GM23338 (cell line): ENCODE measurements around the gene B3GALT2. TPM values are rescaled to one million over a fixed set of nuclear protein-coding genes. Genes with fewer than 3 reads are reported as not detected.

ENCODE experiments used
- ATAC-seq: fragments of 200-7000 bp; cut with Tn5 transposase; 3 replicates; pipeline ENCODE4 v1.9.1; 2020
- DNase-seq: peaks from one replicate; pipeline ENCODE4 v3.0.0-alpha.2; 2015; ENCODE audit warnings: low spot score
- H2AFZ ChIP-seq: fragments of 200-600 bp; sonication (generic); 2 replicates; pipeline ENCODE4 v1.8.0; 2016; ENCODE audit warnings: antibody characterized with exemption, mild to moderate bottlenecking, moderate library complexity
- H3F3A ChIP-seq: fragments of 200-600 bp; sonication (generic); replicated peaks from 2 replicates; pipeline ENCODE4 v1.8.0; 2017; ENCODE audit warnings: antibody characterized with exemption, mixed run types, low read depth
- H3K27ac ChIP-seq: fragments of 200-600 bp; sonication (generic); 2 replicates; pipeline ENCODE4 v1.6.1; 2016; ENCODE audit warnings: low read depth
- H3K27me3 ChIP-seq: fragments of 200-600 bp; sonication (generic); 2 replicates; pipeline ENCODE4 v1.8.0; 2016; ENCODE audit warnings: mild to moderate bottlenecking, mixed run types, moderate library complexity; ENCODE audit not compliant: insufficient read depth
- H3K36me3 ChIP-seq: fragments of 200-600 bp; sonication (generic); 2 replicates; pipeline ENCODE4 v1.8.0; 2016; ENCODE audit warnings: mild to moderate bottlenecking; ENCODE audit not compliant: insufficient read depth
- H3K4me1 ChIP-seq: fragments of 200-600 bp; sonication (generic); 2 replicates; pipeline ENCODE4 v1.8.0; 2016; ENCODE audit warnings: mild to moderate bottlenecking, moderate library complexity; ENCODE audit not compliant: insufficient read depth
- H3K4me2 ChIP-seq: fragments of 200-600 bp; sonication (generic); 2 replicates; pipeline ENCODE4 v1.7.1; 2017; ENCODE audit warnings: mixed run types
- H3K4me3 ChIP-seq: fragments of 200-600 bp; sonication (generic); 2 replicates; pipeline ENCODE4 v1.6.1; 2016; ENCODE audit warnings: mixed run types
- H3K79me2 ChIP-seq: fragments of 200-600 bp; sonication (generic); replicated peaks from 2 replicates; pipeline ENCODE4 v1.8.0; 2017; ENCODE audit warnings: mild to moderate bottlenecking; ENCODE audit not compliant: insufficient read depth
- H3K9me2 ChIP-seq: fragments of 200-600 bp; sonication (generic); 2 replicates; pipeline ENCODE4 v1.8.0; 2017; ENCODE audit not compliant: insufficient read depth
- H4K20me1 ChIP-seq: fragments of 200-600 bp; sonication (generic); replicated peaks from 2 replicates; pipeline ENCODE4 v1.8.0; 2017; ENCODE audit warnings: mild to moderate bottlenecking; ENCODE audit not compliant: insufficient read depth
- H3K27ac Mint-ChIP-seq: 2 replicates; pipeline ENCODE4 v1.8.0; 2020; ENCODE audit warnings: inconsistent platforms, mild to moderate bottlenecking, moderate library complexity, mixed read lengths
- H3K27me3 Mint-ChIP-seq: 3 replicates; pipeline ENCODE4 v1.8.0; 2022; ENCODE audit warnings: low read depth, mild to moderate bottlenecking, moderate library complexity, mixed read lengths, inconsistent platforms; ENCODE audit not compliant: insufficient read depth, poor library complexity
- H3K36me3 Mint-ChIP-seq: 3 replicates; pipeline ENCODE4 v1.8.0; 2021; ENCODE audit warnings: low read depth, mild to moderate bottlenecking, inconsistent platforms, moderate library complexity, mixed read lengths
- H3K4me1 Mint-ChIP-seq: 3 replicates; pipeline ENCODE4 v1.8.0; 2020; ENCODE audit warnings: mild to moderate bottlenecking, inconsistent platforms, mixed read lengths
- H3K4me3 Mint-ChIP-seq: 3 replicates; pipeline ENCODE4 v1.8.0; 2021; ENCODE audit warnings: moderate library complexity, mild to moderate bottlenecking, inconsistent platforms, mixed read lengths
- H3K9me3 Mint-ChIP-seq: 3 replicates; pipeline ENCODE4 v1.8.0; 2020; ENCODE audit warnings: moderate library complexity, mild to moderate bottlenecking, inconsistent platforms, mixed read lengths
- CREB1 ChIP-seq: fragments of 250-450 bp; sonication (Bioruptor Pico); IDR thresholded peaks from 2 replicates; pipeline ENCODE4 v1.5.0; 2020; ENCODE audit warnings: low read depth, mild to moderate bottlenecking, moderate library complexity
- CTCF ChIP-seq, 2 experiments: fragments of 200-600 bp in 1 of 2; sonication (generic) in 1 of 2; conservative IDR thresholded peaks; 2 replicates each; pipeline versions ENCODE4 v1.5.1 to v1.6.1; 2016 to 2017; ENCODE audit warnings: antibody characterized with exemption in 2 of 2, low read depth in 2 of 2, mild to moderate bottlenecking in 2 of 2, moderate library complexity in 1 of 2
- ETS1 ChIP-seq: IDR thresholded peaks from 2 replicates; pipeline ENCODE4 v1.6.1; 2016; ENCODE audit warnings: antibody characterized with exemption
- EZH2 ChIP-seq: fragments of 200-600 bp; sonication (generic); IDR thresholded peaks from one replicate; pipeline ENCODE4 v1.8.0; 2017; ENCODE audit warnings: antibody characterized with exemption, mild to moderate bottlenecking, low read depth; ENCODE audit not compliant: unreplicated experiment
- EZH2phosphoT487 ChIP-seq: fragments of 200-600 bp; sonication (generic); IDR thresholded peaks from one replicate; pipeline ENCODE4 v1.8.1; 2018; ENCODE audit warnings: antibody characterized with exemption; ENCODE audit not compliant: unreplicated experiment
- JUNB ChIP-seq: IDR thresholded peaks from one replicate; pipeline ENCODE4 v1.6.1; 2016; ENCODE audit warnings: antibody characterized with exemption; ENCODE audit not compliant: unreplicated experiment
- NANOG ChIP-seq: IDR thresholded peaks from 2 replicates; pipeline ENCODE4 v1.6.1; 2016; ENCODE audit warnings: antibody characterized with exemption, borderline replicate concordance
- POLR2AphosphoS5 ChIP-seq: IDR thresholded peaks from 2 replicates; pipeline ENCODE4 v1.6.1; 2016; ENCODE audit warnings: antibody characterized with exemption, low read depth
- STAT1 ChIP-seq: IDR thresholded peaks from one replicate; pipeline ENCODE4 v1.6.1; 2016; ENCODE audit warnings: antibody characterized with exemption; ENCODE audit not compliant: unreplicated experiment
- ZNF114 ChIP-seq: fragments of 250-450 bp; sonication (Bioruptor Pico); IDR thresholded peaks from 2 replicates; pipeline ENCODE4 v1.5.0; 2020; ENCODE audit warnings: mild to moderate bottlenecking, moderate library complexity
- ZNF331 ChIP-seq: fragments of 250-450 bp; sonication (Bioruptor Pico); IDR thresholded peaks from 2 replicates; pipeline ENCODE4 v1.5.0; 2020; ENCODE audit warnings: low read depth, mild to moderate bottlenecking, moderate library complexity
- ZNF462 ChIP-seq: fragments of 250-450 bp; sonication (Bioruptor Pico); IDR thresholded peaks from 2 replicates; pipeline ENCODE4 v1.5.0; 2020; ENCODE audit warnings: mild to moderate bottlenecking, moderate library complexity
- polyA plus RNA-seq: library from polyadenylated mRNA; unstranded; fragments of >200 nt; fragmentation: Nextera tagmentation; extraction: Ambion mirVana; gene quantifications from 2 replicates; pipeline ENCODE4 v1.2.1, GENCODE V29; 2016
- total RNA-seq: library from RNA; depleted of rRNA; stranded (reverse); fragments of >200 nt; shearing (Covaris generic); gene quantifications from 2 replicates; pipeline ENCODE4 v1.2.3, GENCODE V29; 2014
- TF ChIP-seq, protein P1 (sequence below): IDR thresholded peaks from one replicate; pipeline ENCODE4 v1.6.1; 2018; ENCODE audit warnings: antibody characterized with exemption; ENCODE audit not compliant: unreplicated experiment

The B3GALT2 gene
- total and polyA plus RNA-seq, 2 experiments from 2014 or later = 1.2 TPM; not detected in 1

- ATAC-seq (no peak), DNase-seq (no peak)
- H3K36me3 Mint-ChIP-seq = peaks cover 16% of the 10 kb centered on the region
- no peaks in the 10 kb centered on the region for H3K27me3 Mint-ChIP-seq
- Histone ChIP-seq H3F3A (no peaks in the 10 kb centered on the region), H3K79me2 (no peaks in the 10 kb centered on the region; the same call in 1 of the 2 replicates), H3K9me2 (no peaks in the 10 kb centered on the region), H2AFZ (no peak overlapping the region), H3K4me2 (no peak overlapping the region), H3K4me1 (no peaks in the 10 kb centered on the region), H3K4me3 (no peak overlapping the region), H4K20me1 (no peaks in the 10 kb centered on the region), H3K27ac (no peak overlapping the region), H3K27me3 (no peaks in the 10 kb centered on the region), H3K36me3 (no peaks in the 10 kb centered on the region)
- H3K4me1 Mint-ChIP-seq = no peaks in the 10 kb centered on the region
- TF ChIP-seq EZH2phosphoT487 = no peak
- TF ChIP-seq, protein P1, sequence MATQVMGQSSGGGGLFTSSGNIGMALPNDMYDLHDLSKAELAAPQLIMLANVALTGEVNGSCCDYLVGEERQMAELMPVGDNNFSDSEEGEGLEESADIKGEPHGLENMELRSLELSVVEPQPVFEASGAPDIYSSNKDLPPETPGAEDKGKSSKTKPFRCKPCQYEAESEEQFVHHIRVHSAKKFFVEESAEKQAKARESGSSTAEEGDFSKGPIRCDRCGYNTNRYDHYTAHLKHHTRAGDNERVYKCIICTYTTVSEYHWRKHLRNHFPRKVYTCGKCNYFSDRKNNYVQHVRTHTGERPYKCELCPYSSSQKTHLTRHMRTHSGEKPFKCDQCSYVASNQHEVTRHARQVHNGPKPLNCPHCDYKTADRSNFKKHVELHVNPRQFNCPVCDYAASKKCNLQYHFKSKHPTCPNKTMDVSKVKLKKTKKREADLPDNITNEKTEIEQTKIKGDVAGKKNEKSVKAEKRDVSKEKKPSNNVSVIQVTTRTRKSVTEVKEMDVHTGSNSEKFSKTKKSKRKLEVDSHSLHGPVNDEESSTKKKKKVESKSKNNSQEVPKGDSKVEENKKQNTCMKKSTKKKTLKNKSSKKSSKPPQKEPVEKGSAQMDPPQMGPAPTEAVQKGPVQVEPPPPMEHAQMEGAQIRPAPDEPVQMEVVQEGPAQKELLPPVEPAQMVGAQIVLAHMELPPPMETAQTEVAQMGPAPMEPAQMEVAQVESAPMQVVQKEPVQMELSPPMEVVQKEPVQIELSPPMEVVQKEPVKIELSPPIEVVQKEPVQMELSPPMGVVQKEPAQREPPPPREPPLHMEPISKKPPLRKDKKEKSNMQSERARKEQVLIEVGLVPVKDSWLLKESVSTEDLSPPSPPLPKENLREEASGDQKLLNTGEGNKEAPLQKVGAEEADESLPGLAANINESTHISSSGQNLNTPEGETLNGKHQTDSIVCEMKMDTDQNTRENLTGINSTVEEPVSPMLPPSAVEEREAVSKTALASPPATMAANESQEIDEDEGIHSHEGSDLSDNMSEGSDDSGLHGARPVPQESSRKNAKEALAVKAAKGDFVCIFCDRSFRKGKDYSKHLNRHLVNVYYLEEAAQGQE = no peak
- no peak for TF ChIP-seq ZNF462 (CRISPR knock-in tag)
- no peak for TF ChIP-seq JUNB
- TF ChIP-seq NANOG = no peak
- TF ChIP-seq CREB1 (CRISPR knock-in tag) = no peak
- no peak for TF ChIP-seq EZH2
- no peak for TF ChIP-seq ETS1
- TF ChIP-seq CTCF (conservative IDR thresholded peaks at IDR 0.05; ENCODE audit: low read depth in 2 of 2) = no peak
- no peak for TF ChIP-seq ZNF331 (CRISPR knock-in tag)
- no peak for TF ChIP-seq ZNF114 (CRISPR knock-in tag)
- TF ChIP-seq STAT1 = no peak
- no peak for TF ChIP-seq POLR2AphosphoS5
- H3K9me3 Mint-ChIP-seq = no peaks in the 10 kb centered on the region
- H3K27ac Mint-ChIP-seq = no peak overlapping the region
- H3K4me3 Mint-ChIP-seq = no peak overlapping the region
Measured at GRCh38 chr1:193234530-193234929, 48.1 kb upstream of the B3GALT2 start.
